Smooth muscle cell (in vitro differentiated cells): ENCODE measurements around the gene ELP5. TPM values are rescaled to one million over a fixed set of nuclear protein-coding genes. Genes with fewer than 3 reads are reported as not detected.

Source experiments
- DNase-seq: peaks from one replicate; lab custom pipeline; 2025; ENCODE audit not compliant: unreplicated experiment; lab: John Stamatoyannopoulos, UW
- H2AFZ ChIP-seq: fragments of 200-600 bp; sonication (generic); 2 replicates; pipeline ENCODE4 v1.6.0; 2016; ENCODE audit warnings: antibody characterized with exemption, low read depth, mild to moderate bottlenecking
- H3F3A ChIP-seq: fragments of 200-600 bp; sonication (generic); 2 replicates; pipeline ENCODE4 v1.6.0; 2017; ENCODE audit warnings: antibody characterized with exemption, low read depth
- H3K27ac ChIP-seq: fragments of 200-600 bp; sonication (generic); 2 replicates; pipeline ENCODE4 v1.5.1; 2016; ENCODE audit warnings: low read depth, mild to moderate bottlenecking
- H3K27me3 ChIP-seq: fragments of 200-600 bp; sonication (generic); 2 replicates; pipeline ENCODE4 v1.6.1; 2016; ENCODE audit warnings: low read depth, mild to moderate bottlenecking
- H3K36me3 ChIP-seq: fragments of 200-600 bp; sonication (generic); 2 replicates; pipeline ENCODE4 v1.5.1; 2016; ENCODE audit warnings: low read depth
- H3K4me1 ChIP-seq: fragments of 200-600 bp; sonication (generic); 2 replicates; pipeline ENCODE4 v1.5.1; 2016; ENCODE audit warnings: low read depth
- H3K4me2 ChIP-seq: fragments of 200-600 bp; sonication (generic); 2 replicates; pipeline ENCODE4 v1.6.0; 2016; ENCODE audit warnings: mild to moderate bottlenecking
- H3K4me3 ChIP-seq: fragments of 200-600 bp; sonication (generic); 2 replicates; pipeline ENCODE4 v1.5.1; 2016; ENCODE audit warnings: mild to moderate bottlenecking
- H3K79me2 ChIP-seq: fragments of 200-600 bp; sonication (generic); 2 replicates; pipeline ENCODE4 v1.6.0; 2016; ENCODE audit warnings: low read depth, mild to moderate bottlenecking
- H3K9ac ChIP-seq: fragments of 200-600 bp; sonication (generic); 2 replicates; pipeline ENCODE4 v1.6.0; 2016; ENCODE audit warnings: low read depth
- H3K9me3 ChIP-seq: fragments of 200-600 bp; sonication (generic); replicated peaks from 2 replicates; pipeline ENCODE4 v1.5.1; 2016; ENCODE audit warnings: low read depth
- H4K20me1 ChIP-seq: fragments of 200-600 bp; sonication (generic); 2 replicates; pipeline ENCODE4 v1.6.0; 2016; ENCODE audit warnings: low read depth
- WGBS: methylation state at CpG from one replicate; pipeline ENCODE4 v1.1.7; 2016; ENCODE audit warnings: low lambda C conversion rate; 5-methylcytosine and 5-hydroxymethylcytosine counted together
- polyA plus RNA-seq: library from polyadenylated mRNA; unstranded; fragments of >200 nt; fragmentation: Nextera tagmentation; extraction: Ambion mirVana; gene quantifications from 2 replicates; pipeline ENCODE4 v1.2.1, GENCODE V29; 2016
- total RNA-seq: library from RNA; depleted of rRNA; stranded (reverse); fragments of >200 nt; gene quantifications from 2 replicates; pipeline ENCODE4 v1.2.3, GENCODE V29; 2014
- TF ChIP-seq, protein P1 (sequence below): fragments of 200-600 bp; sonication (generic); IDR thresholded peaks from 2 replicates; pipeline ENCODE4 v1.5.1; 2017; ENCODE audit warnings: borderline replicate concordance, mild to moderate bottlenecking, antibody characterized with exemption; ENCODE audit not compliant: insufficient read depth, poor library complexity, severe bottlenecking

ELP5 gene
- total and polyA plus RNA-seq, 2 experiments from 2014 or later, result 18.7 to 42.4 TPM

DNA sequence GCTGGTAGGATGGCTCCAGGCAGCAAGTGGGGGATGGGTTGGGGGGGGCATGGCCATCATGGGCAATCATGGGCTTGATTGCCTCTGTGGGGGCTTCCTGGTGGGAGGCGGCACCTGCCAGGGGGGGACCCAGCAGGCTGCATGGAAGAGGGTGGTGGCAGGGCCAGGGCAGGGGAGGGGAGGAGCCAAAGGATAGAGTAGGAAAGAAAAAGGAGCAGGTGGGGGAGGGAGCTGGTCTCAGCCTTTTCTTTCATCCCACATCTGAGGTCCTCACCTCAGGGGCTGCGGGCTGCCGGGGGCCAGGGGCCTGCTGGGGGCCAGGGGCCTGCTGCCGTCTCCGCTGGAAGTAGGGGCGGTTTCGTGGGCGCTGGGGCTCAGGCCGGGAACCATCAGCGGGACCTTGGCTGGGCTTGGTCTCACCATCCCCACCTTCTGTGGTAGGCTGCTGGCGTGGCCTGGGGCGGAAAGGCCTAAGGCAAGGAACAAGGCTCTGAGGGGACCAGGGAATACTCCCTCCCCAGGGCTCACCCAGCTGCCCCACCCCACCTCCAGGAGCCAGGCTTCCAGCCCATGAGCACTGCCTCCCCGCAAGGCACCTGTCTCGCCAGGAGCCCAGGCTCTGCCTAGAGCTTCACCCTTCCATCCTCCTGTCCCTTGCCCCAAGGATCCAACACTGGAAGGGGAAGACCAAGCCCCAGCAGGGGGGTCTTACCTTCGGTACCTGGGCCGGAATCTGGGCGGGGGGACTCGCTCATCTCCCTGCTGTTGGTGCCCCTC is 37.4 kb downstream of the ELP5 start:
- Histone ChIP-seq H2AFZ (no peak overlapping the region), H4K20me1 (no peaks in the 10 kb centered on the region), H3F3A (no peaks in the 10 kb centered on the region), H3K36me3 (no peaks in the 10 kb centered on the region), H3K4me3 (no peak overlapping the region), H3K27me3 (peaks cover 40% of the 10 kb centered on the region), H3K4me1 (no peaks in the 10 kb centered on the region), H3K27ac (no peak overlapping the region), H3K79me2 (no peaks in the 10 kb centered on the region), H3K9me3 (no peaks in the 10 kb centered on the region), H3K4me2 (no peak overlapping the region), H3K9ac (no peak overlapping the region)
- TF ChIP-seq, protein P1, sequence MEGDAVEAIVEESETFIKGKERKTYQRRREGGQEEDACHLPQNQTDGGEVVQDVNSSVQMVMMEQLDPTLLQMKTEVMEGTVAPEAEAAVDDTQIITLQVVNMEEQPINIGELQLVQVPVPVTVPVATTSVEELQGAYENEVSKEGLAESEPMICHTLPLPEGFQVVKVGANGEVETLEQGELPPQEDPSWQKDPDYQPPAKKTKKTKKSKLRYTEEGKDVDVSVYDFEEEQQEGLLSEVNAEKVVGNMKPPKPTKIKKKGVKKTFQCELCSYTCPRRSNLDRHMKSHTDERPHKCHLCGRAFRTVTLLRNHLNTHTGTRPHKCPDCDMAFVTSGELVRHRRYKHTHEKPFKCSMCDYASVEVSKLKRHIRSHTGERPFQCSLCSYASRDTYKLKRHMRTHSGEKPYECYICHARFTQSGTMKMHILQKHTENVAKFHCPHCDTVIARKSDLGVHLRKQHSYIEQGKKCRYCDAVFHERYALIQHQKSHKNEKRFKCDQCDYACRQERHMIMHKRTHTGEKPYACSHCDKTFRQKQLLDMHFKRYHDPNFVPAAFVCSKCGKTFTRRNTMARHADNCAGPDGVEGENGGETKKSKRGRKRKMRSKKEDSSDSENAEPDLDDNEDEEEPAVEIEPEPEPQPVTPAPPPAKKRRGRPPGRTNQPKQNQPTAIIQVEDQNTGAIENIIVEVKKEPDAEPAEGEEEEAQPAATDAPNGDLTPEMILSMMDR, result no peak
- DNase-seq, result no peak
- WGBS, result 83% methylated on average over 9 of the region's 18 CpGs

DNA sequence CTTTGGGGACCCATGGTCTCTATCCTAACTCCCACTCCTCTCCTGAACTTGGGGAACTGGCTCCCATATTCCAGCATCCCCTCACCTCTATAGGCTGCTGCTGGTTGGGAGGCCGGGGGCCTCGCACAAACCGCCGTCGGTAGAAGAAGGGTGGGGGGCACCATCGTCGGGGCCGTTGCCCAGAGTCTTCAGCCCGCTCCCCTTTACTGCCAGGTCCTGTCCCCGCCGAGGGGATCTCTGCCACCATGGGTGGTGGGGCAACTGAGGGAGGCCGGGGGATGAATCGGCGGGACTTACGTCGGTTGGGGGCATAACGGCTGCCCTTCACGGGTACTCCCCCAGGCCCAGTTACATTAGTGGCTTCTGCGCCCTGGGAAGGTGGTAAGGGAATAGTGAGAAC is 38.2 kb downstream of the ELP5 start:
- no peak overlapping the region for H3K27ac ChIP-seq
- H3F3A ChIP-seq, result no peaks in the 10 kb centered on the region
- TF ChIP-seq, protein P1, result no peak
- H3K9ac ChIP-seq, result no peak overlapping the region
- H3K4me1 ChIP-seq, result no peaks in the 10 kb centered on the region
- H2AFZ ChIP-seq, result no peak overlapping the region
- no peaks in the 10 kb centered on the region for H4K20me1 ChIP-seq
- DNase-seq, result no peak
- no peaks in the 10 kb centered on the region for H3K79me2 ChIP-seq
- H3K27me3 ChIP-seq, result peaks cover 46% of the 10 kb centered on the region
- H3K4me3 ChIP-seq, result no peak overlapping the region
- no peak overlapping the region for H3K4me2 ChIP-seq
- no peaks in the 10 kb centered on the region for H3K36me3 ChIP-seq
- no peaks in the 10 kb centered on the region for H3K9me3 ChIP-seq
- 94% methylated on average over 19 of the region's 19 CpGs for WGBS

DNA sequence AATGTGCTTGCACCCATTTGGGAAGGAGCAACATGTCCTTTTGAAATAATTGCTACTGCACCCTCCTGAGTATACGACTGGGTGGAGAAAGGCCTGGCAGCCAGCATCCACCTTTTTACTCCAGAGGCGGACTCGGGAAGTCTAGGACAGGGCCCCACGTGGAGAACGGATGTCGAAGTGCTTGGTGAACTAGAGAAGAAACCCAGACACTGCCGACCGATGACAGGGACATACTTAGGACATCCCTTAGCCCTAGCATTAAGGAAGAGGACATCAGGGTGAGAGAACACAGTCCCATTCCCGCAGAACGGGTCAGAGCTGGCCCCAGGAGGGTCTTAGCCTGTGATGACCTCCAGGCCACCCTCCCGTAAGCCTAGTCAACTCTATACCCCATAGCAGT is 38.7 kb downstream of the ELP5 start:
- TF ChIP-seq, protein P1, result no peak
- Histone ChIP-seq H3K4me1 (no peaks in the 10 kb centered on the region), H2AFZ (no peak overlapping the region), H3K27ac (no peak overlapping the region), H3K36me3 (no peaks in the 10 kb centered on the region), H3K79me2 (no peaks in the 10 kb centered on the region), H3K27me3 (peaks cover 46% of the 10 kb centered on the region), H3K9ac (no peak overlapping the region), H3F3A (peaks cover 4% of the 10 kb centered on the region), H4K20me1 (no peaks in the 10 kb centered on the region), H3K4me3 (no peak overlapping the region), H3K4me2 (no peak overlapping the region), H3K9me3 (no peaks in the 10 kb centered on the region)
- no peak for DNase-seq
- 86% methylated on average over 11 of the region's 11 CpGs for WGBS

DNA sequence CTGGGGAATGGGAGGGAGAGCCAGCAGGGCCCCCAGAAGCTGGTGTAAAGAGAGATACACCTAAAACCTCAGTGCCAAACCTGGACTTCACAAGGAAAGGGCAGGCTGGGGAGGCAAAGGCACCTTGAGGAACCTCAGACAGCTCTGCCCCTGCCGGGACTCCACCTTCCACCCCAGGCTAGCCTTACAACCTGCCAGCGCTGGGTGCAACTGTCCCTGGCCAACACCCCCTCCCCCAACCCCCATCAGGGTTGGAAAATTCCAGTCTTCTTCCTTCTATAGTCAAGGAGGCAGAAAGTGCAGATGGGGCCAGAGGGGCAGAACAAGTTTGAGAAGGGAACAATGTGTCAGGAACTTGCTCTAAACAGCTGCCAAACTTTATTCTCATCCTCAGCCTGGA is 40.2 kb downstream of the ELP5 start:
- no peaks in the 10 kb centered on the region for H4K20me1 ChIP-seq
- TF ChIP-seq, protein P1, result no peak
- DNase-seq, result no peak
- H3K4me3 ChIP-seq, result no peak overlapping the region
- H3K9ac ChIP-seq, result no peak overlapping the region
- peaks cover 8% of the 10 kb centered on the region for H3F3A ChIP-seq
- no peak overlapping the region for H3K27ac ChIP-seq
- whole genome bisulfite sequencing, result 95% methylated on average over 2 of the region's 2 CpGs
- H2AFZ ChIP-seq, result no peak overlapping the region
- no peaks in the 10 kb centered on the region for H3K4me1 ChIP-seq
- no peaks in the 10 kb centered on the region for H3K9me3 ChIP-seq
- no peaks in the 10 kb centered on the region for H3K79me2 ChIP-seq
- H3K36me3 ChIP-seq, result no peaks in the 10 kb centered on the region
- no peak overlapping the region for H3K4me2 ChIP-seq
- H3K27me3 ChIP-seq, result peaks cover 50% of the 10 kb centered on the region
